ENCODE measurements around the gene EXOSC7. TPM values are rescaled to one million over a fixed set of nuclear protein-coding genes. Genes with fewer than 3 reads are reported as not detected.
A peak's percentile ranks its signal among the peaks of the same experiment; 100 is the strongest.

EXOSC7 gene
- total RNA-seq, 1 donor from 2014 or later, result 40.7 TPM

GRCh38 chr3:44993471-44994205 lies 17.6 kb downstream of the EXOSC7 start:
- no peak for DNase-seq

DNA sequence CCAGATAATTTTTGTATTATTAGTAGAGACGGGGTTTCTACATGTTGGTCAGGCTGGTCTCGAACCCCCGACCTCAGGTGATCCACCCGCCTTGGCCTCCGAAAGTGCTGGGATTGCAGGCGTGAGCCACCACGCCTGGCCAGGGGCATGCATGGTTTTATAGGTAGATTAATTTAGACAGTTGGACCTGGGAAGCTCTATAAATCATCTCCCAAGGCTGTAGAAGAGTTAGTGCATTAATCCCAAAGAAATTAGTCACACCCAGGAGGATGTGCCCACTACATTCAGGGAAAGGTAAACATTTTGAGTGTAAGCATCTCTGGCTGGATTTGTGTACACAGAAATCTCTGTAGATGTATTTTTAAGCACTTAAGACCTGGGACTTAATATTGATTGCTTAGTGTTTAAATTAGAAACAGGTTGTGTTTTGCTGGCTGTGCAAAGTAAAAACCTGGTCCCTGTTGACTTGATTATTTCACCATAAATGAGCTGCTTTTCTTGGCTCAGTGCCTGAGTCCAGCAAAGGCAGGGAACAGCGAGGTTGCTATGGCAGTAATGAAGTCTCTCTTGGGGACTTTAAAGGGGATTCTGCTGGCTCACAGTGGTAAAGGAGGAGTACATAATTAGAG lies 19.2 kb downstream of the EXOSC7 start:
- peak; percentile 52 for DNase-seq

DNA sequence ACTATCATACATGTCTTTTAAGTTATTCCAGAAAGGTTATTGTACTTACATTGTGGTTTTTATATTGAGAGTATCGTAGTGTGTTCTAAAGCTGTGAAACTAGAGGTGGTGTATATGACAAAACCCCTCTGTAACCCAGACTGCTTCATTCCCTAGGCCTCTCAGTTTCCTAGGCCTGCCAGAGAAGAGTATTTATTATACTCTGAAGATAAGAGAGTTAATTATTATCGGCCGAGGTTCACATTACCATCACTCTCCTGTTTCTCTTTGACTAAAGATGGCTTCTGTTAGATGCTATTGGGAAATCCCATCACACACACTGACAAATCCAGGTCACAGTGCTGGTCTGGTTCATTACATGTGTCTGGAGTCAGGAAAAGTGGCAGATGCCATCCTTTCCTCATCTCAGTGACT lies 20.5 kb downstream of the EXOSC7 start:
- DNase-seq, result no peak

- no peak for DNase-seq
These were observed 23.7 kb downstream of the EXOSC7 start for GRCh38 chr3:44999782-45000181.

- no peak for DNase-seq
These were observed 24.8 kb downstream of the EXOSC7 start for GRCh38 chr3:45000823-45001222.

- DNase-seq, result no peak
These were observed 25.7 kb downstream of the EXOSC7 start for GRCh38 chr3:45001738-45002137.

DNA sequence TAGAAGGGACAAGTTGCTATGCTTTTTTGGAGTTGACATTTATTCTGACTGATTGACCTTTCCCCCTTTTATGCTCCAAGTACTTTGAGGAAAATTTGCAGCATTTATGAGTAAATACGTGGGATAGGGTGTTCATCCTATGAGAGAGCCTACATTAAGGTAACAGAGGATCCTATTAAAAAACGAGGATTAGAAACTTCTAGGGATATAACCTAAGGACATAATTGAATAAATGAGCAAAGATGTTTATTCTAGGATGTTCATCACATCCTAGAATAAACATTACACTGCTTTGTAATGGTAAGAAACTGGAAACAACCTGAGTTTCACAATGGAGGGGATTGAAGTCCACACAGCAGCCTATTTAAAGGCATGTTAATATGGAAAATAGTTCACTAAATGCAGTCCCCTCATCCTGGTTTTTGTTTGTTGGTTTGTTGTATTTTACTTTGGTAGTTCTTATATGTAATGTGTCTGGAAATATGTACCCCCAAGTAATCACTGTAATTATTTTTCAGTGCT lies 26.2 kb downstream of the EXOSC7 start:
- DNase-seq, result no peak

DNA sequence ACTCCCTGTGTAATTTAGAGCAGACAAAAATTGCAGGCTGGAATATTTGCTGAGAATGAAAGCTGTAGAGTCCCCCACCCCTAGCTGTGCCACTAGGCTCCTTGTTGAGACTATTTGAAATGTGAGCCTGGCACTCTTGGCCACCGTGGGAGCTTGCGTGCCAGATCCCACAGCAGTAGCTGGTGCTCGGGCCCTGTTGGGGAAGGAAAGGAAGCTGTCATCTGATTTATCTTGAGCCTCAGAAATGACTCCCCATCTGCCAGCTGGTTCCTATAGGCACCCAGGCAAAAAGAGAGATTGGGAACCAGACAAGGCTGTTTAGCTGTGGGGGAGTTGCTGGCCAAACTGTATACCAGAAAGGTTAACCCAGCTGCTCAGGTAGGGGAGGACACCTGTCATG lies 26.7 kb downstream of the EXOSC7 start:
- no peak for DNase-seq

DNA sequence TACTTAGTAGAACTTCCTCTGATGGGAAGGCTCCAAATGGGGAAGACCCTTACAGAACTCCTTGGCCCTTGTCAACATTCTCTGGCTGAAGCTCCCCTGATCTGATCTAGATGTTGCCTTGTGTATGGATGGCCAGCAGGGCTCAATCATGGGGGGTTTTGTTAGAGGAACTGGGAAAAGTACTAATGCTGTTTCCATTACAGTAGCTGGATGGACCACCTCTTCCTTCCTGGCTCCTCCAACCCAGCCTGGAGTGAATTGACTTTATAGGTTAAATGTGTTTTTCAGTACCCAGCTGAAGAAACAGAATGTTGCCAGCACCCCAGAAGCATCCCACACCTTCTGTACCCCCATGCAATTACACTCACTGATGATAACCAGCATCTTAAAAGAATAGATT lies 27.4 kb downstream of the EXOSC7 start:
- DNase-seq, result no peak

- no peak for DNase-seq
These were observed 27.8 kb downstream of the EXOSC7 start for GRCh38 chr3:45003859-45004258.

GRCh38 chr3:45007091-45007490 lies 31.0 kb downstream of the EXOSC7 start:
- DNase-seq, result no peak

GRCh38 chr3:45008117-45008516 lies 32.1 kb downstream of the EXOSC7 start:
- no peak for DNase-seq

GRCh38 chr3:45009868-45010267 lies 33.8 kb downstream of the EXOSC7 start:
- DNase-seq, result no peak

GRCh38 chr3:45010811-45011333 lies 34.8 kb downstream of the EXOSC7 start:
- DNase-seq, result peak; percentile 77

GRCh38 chr3:45011756-45012508 lies 35.9 kb downstream of the EXOSC7 start:
- peak; percentile 86 for DNase-seq

DNA sequence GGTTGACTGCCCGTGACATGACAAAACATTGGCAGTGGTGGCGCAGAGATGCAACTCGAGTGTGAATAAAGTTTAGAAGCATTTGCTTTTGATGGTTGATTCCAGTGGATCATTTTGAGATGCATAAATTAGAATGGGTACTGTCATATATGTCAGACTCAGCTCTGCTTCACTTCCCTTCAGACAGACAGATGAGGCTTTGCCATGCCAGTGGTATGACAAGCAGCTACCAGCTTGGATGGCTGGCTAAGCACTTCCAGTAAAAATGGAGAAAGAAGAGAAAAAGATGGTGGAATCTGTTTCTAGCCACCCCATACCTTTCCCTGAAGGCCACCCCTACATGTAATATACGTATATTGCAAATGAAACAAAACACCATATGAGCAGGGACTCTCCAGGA lies 36.5 kb downstream of the EXOSC7 start:
- no peak for DNase-seq

- no peak for DNase-seq
These were observed 40.9 kb downstream of the EXOSC7 start for GRCh38 chr3:45016916-45017315.

DNA sequence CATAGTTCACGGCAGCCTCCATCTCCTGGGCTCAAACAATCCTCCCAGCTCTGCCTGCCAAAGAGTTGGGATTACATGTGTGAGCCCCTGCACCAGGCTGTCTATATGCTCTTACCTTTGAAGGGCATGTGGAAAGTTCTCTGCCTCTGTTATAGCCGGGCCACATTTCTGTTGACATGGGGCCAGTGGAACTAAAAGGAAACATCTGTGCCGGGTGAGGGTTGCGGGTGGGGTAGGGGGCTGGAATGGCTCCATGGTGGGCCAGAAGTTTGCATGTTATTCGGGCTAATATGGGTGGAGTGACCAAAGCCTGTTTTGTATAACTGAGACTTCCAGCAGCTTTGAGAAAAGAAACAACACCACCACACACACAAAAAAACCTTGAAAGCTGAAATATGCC lies 41.8 kb downstream of the EXOSC7 start:
- DNase-seq, result peak; percentile 53

DNA sequence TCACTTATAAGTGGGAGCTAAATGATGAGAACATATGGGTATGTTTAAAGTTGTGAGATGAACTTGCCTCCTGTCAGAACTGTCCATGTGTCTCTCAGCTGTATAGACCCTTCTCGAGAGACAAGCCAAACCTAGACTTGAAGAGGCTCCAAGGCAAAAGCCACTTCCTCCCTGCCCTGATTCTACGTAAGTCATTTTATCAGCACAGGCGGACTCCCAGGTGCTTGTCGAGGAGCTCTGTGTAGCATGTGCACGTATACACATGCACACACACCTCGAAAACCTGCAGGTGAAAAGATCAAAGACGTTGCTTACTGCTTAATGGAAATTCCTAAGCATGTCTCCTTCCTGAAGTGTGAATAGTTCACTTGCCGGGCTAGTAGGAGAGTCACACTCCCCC lies 44.5 kb downstream of the EXOSC7 start:
- DNase-seq, result peak; percentile 71

DNA sequence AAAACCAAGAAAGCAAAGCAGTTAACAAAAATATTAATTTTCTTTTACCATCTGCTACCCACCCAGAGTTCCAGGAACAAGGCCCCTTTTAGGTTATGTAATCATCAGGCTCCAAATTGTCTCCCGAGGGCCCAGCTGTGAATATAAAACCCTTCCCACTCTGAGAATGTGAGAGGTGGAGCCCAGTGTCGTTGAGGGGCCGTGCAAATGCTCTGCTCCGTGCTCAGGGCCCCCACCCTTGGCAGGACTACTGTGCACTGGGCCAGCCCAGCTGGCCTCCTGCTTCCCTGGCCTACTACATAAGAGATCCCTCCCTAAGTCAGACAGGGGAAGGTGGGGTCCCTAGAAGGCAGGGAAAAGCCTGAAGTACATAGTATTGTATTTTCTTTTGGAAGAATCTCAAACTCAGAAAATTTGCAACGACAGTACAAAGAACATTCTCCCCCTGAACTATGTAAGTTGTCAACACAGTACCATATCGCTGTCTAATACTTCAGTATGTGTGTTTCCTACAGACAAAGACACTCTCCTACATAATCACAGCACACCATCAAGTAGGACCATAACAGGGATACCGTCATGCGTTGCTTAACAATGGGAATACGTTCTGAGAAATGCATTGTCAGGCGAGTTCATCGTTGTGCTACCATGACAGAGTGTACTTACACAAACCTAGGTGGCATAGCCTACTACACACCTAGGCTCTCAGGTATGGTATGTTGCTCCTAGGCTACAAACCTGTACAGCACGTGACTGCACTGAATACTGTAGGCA lies 45.7 kb downstream of the EXOSC7 start:
- DNase-seq, result peak; percentile 94

GRCh38 chr3:45023675-45024074 lies 47.6 kb downstream of the EXOSC7 start:
- DNase-seq, result no peak

Measured in skin of body (tissue), 2 donors.